ENCODE data around the gene MEIOSIN.

The MEIOSIN gene

DNA sequence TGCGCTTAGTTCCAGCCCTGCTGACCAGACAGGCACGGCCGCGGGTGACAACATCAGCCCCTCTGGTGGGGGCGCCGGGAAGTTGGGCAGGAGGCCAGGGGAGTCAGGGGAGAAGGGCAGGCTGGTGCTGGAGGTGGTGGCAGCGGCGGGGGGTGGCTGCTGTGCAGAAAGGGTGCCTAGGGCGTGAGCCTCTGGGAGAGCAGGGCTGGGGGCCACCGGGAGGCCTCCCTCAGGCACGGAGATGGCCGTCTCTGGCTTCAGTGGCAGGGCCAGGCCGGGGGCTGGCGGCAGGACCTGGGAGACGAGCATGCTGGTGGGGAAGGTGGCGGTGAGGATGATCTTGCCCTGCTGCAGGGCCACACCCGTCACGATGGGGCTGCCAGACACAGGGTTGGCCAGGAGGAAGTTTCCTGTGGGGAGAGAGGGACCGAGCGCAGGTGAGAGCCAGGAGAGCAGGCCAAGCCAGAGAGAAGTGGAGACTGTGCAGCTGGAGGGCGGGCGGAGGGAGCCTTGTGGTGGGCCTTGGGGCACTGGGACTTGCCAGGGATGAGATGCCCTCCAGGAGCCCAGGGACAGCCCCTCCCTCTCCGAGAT is 32.6 kb downstream of the MEIOSIN start:
- DNase-seq, result no peak

DNA sequence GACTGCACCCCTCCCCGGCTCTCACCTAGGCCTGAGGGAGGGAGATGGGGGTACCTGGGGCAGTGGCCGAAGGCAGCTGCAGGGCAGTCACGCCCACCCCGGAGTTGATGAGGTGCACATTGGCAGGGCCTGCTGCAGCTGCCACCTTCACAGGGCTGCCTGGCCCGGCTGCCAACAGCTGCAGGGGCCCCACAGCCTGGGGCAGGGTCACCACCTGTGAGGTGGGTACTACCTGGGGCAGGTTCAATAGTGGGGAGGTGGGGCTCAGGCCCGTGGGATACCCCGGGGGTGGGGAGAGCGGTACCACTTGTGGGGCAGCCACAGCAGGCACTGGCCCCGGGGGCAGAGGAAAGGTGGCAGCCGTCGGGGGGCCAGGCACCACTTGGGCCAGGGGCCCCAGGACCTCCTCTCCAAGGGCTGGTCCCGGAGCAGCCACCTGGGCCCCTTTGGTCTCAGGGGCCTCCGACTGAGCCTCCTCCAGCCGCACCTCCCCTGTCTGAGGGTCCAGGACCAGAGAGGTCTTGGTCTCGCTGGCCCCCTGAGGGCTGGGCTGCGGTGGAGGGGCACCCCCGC is 33.1 kb downstream of the MEIOSIN start:
- no peak for DNase-seq

DNA sequence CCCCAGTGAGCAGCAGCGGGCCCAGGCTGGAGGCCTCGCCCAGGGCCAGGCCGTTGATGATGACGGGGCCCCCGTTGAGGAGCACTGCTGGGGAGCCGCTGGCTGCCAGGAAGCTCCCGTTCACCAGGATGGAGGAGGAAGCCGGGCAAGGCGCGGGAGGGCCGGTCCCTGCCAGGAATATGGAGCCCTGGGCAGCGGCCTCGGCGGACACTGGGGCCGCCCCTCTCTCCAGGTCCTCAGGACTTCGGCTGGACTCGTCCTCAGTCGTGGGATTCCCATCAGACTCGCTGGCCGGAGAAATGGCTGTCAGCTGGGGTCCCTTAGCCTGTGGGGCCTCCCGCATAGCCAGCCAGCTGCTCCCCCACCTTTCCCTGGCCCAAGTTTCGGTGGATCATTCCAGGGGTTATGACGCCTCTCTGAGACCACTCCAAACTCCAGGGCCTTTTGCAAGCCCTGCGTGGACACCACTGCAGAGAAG is 33.7 kb downstream of the MEIOSIN start:
- no peak for DNase-seq

DNA sequence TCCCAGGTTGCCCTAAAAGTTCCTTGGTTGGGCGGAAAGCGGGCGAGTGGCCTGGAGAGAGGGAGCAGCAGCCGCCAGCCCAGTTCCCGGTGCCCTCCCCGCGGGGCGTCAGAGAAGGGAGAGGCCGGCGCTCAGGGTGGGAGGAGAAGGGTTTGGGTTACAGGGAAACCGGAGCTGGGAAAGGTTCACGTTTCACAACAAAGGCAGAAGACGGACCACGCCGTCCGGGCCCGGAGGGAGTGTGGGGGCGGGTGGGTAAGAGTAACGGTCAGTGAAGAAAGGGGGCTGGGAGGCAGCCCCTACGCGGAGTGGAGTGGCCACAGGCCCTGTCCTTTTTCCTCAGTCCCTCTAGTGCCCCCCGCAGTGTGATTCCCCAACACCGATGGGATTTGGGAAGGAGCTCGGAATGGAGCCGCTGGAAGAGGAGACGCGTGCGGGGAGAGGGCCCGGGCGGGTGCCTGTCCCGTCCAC is 34.2 kb downstream of the MEIOSIN start:
- no peak for DNase-seq

GRCh38 chr19:45767881-45768654 is 34.8 kb downstream of the MEIOSIN start:
- DNase-seq, result no peak

DNA sequence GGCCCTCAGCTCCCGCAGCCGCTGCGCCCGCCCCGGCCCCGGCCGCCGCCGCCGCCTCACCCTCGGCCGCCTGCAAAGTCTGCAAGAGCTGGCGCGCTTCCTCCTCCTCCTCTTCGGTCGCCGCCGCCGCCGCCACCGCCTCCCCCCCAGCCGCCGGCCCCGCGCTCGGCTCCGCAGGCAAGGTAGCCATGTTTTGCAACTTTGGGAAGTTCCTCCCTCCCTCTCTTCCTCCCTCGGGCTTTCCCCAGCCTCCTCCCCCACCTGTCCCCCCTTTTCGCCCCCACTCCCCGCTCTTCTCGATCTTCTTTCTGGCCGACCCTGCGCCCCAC is 35.4 kb downstream of the MEIOSIN start:
- peak; percentile 25 for DNase-seq

- DNase-seq, result peak; percentile 97
These were observed 35.9 kb downstream of the MEIOSIN start, which contains the start of gene SIX5 for GRCh38 chr19:45768984-45769782. Gene SIX5, minus strand, starts transcription at chr19:45769252. Its CDS starts 408 bp downstream, at chr19:45768844.

DNA sequence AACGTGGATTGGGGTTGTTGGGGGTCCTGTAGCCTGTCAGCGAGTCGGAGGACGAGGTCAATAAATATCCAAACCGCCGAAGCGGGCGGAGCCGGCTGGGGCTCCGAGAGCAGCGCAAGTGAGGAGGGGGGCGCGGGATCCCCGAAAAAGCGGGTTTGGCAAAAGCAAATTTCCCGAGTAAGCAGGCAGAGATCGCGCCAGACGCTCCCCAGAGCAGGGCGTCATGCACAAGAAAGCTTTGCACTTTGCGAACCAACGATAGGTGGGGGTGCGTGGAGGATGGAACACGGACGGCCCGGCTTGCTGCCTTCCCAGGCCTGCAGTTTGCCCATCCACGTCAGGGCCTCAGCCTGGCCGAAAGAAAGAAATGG is 36.6 kb downstream of the MEIOSIN start:
- no peak for DNase-seq

DNA sequence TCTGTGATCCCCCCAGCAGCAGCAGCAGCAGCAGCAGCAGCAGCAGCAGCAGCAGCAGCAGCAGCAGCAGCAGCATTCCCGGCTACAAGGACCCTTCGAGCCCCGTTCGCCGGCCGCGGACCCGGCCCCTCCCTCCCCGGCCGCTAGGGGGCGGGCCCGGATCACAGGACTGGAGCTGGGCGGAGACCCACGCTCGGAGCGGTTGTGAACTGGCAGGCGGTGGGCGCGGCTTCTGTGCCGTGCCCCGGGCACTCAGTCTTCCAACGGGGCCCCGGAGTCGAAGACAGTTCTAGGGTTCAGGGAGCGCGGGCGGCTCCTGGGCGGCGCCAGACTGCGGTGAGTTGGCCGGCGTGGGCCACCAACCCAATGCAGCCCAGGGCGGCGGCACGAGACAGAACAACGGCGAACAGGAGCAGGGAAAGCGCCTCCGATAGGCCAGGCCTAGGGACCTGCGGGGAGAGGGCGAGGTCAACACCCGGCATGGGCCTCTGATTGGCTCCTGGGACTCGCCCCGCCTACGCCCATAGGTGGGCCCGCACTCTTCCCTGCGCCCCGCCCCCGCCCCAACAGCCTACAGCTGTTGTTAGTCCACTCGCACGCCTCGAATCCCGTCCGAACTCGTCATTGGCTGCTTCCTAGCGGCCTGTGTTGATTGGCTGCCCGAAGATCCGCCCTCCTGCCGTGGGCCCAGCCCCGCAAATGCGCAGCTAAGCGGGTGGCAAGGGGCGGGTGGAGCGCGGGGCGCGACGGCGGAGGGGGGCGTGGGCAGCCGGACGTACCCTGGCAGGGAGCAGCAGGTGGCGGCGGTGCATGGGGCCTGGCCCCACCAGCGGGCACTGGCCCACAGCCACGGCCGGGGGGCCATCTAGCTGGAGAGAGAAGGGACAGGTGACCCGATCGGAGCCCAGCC is 37.2 kb downstream of the MEIOSIN start:
- peak; percentile 94 for DNase-seq

- no peak for DNase-seq
These were observed 38.2 kb downstream of the MEIOSIN start for GRCh38 chr19:45771311-45771933.

DNA sequence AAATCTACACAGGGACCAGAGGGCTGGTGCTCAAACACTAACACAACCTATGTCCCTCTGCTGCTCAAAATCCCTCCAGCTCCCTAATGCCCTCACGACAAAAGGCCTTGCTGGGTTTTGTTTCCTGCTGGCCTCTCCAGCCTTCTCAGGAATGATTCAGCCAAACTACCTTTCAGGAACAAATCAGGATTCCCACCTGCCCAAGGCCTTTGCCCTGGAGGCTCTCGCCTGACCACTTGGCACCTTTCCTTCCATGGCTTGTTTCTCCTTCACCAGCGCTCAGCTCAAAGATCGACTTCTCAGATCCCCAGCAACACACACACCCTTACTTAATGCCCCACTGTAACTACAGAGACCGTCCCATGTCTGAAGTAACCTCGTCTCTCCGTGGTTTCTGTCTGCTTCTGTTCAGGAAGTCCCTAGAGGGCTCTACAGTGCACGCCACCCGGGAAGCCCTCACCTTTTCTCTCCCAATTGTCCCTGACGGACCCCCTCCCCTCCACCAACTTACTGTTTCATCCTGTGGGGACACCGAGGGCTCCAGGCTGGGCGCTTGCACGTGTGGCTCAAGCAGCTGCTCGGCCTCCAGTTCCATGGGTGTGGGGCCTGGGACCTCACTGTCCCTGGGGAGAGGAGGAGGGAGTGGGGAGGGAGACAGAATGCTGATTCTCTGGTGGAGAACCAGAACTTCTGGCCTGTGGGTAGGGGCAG is 39.0 kb downstream of the MEIOSIN start:
- DNase-seq, result no peak

DNA sequence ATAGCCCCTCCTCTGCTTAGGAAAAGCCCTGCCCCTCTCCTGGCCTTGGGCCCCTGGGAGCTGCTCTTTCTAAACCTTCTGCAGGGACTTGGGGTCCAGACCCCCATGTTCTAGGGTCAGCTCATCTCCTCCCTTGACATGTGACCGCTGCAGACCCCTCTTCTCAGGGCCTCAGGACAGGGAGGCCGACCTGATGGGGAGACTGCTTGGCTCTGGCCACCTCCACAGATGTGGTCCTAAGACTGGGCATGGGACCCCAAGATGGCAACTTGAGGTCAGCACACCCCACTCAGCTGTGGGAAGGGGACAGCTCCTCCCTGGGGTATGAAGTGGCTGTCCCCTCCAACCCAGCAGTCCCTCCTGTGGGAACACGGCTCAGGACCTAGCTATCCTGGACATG is 39.7 kb downstream of the MEIOSIN start:
- no peak for DNase-seq

DNA sequence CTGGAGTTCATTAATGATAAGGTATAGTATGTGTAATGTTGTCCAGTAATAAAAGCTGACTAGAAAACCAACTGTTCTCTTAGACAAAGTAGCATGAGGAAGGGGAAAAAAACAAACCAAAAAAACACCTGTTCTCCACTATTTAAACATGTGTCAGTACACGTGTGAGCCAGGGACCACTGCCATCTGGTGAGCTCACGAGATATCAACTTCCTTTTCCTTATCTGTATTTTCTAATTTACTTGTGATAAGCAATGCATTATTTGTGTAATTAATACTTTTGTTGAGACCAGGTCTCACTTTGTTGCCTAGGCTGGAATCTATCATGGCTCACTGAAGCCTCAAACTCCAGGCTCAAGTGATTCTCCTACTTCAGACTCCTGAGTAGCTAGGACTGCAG is 40.1 kb downstream of the MEIOSIN start:
- no peak for DNase-seq

DNA sequence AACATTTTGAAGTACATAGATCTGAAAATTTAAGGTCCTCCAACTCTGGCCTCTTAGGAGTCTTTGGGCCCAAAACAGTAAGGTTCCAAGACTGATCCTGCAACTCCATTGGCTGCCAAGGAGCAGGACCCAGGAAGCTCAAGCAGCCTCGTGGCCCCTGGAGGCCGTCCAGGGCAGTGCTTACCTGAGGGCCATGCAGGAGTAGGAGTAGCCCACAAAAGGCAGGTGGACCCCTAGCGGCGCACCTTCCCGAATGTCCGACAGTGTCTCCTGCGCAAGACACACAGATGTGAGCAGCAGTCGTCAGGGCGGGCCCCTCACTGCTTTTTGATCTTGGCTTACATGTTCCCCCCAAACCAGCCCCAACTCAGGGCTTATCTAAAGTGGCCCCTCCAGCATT is 41.5 kb downstream of the MEIOSIN start:
- DNase-seq, result no peak

- DNase-seq, result no peak
These were observed 44.2 kb downstream of the MEIOSIN start for GRCh38 chr19:45777395-45777961.

- DNase-seq, result no peak
These were observed 44.9 kb downstream of the MEIOSIN start for GRCh38 chr19:45778010-45778661.

GRCh38 chr19:45779231-45780145 is 46.2 kb downstream of the MEIOSIN start:
- DNase-seq, result peak; percentile 52

GRCh38 chr19:45780146-45780447 is 46.9 kb downstream of the MEIOSIN start:
- no peak for DNase-seq

All from GDM1 (cell line).